Stimulated activated CD8-positive, alpha-beta memory T cell treated with anti-CD3 and anti-CD28 coated beads, Interleukin-12 subunit alpha, Interleukin-12 subunit beta, amount 100 ng/mL, for 4 hours (primary cell): Measurements from ENCODE around the gene ARHGAP45.
A peak's percentile ranks its signal among the peaks of the same experiment; 100 is the strongest.

ENCODE experiments used
- DNase-seq: peaks from one replicate; pipeline ENCODE4 v3.0.0-alpha.2; 2020; ENCODE audit warnings: low read depth

The ARHGAP45 gene

DNA sequence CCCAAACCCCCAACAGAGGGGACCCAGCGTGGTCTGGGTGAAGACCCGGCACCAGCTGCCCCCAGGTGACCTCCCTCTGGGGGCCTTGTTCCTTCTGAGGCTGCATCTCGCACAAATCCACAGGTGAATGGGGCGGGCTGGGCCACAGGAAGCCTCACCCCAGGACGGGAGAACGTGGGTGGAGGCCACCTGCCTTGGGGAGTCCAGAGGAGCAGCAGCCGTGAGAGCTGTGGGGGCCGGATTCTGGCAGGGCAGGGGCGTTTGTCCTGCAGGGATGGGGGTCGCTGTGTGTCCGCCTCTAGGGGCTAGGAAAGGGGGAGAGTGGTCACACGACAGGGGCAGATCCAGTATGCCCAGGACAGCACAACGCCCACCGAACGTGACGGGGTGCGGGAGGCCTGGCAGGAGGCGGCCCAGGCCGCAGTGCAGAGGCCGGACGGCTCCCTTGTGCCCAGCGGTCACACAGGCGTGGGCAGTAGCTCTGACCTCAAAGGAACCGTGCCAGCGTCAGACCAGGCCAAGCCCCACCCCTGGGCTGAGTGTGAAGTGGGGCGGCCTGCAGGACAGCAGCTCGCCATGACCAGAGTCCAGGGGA lies 21.5 kb downstream of the ARHGAP45 start:
- no peak for DNase-seq

DNA sequence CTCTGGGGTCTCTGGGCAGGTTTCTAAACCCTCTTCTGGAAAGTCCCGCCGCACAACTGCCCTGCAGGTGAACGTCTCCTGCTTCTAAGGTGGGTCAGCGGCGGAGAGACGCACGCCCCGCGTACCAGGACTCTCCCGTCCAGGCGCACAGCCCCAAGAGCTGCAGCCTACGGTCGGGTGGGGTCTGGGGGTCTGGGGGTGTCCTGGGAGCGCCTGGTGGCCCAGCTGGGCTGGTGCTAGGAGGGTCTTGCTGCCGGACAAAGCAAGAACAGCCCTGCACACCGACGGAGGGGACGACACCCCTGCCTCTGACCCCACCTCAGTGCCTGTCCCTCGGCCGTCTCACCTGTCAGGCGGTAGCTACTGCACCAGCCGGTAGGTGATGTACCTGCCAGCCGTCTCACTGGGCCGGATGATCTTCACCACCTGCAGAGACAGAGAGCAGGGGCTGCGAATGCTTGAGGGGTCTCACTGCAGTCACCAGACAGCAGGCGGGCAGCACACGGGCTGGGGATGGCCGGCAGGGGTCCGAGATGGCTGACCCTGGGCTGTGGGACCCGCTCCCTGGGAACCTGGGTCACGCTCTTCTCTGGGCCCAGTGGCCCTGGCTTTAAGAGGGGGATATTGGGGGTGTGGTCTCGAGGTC lies 22.3 kb downstream of the ARHGAP45 start:
- no peak for DNase-seq

DNA sequence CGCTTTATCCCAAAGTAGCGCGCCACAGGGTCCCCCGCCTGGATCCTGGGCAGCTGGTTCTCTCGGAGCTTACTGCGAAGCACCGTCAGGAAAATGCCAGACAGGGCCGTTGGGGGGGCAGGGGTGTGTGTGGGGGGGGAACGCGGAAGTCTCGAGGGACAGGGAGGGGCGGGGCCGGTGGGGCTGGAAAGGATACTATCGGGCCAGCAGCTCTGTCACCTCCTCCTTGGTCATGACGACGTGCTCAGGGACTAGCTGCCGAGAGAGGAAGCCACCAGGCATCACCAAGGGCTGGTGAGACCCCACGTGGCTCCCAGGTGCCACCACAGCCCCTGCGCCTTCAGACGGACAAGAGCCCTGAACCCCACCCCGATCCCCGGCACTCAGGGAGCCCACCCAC lies 22.9 kb downstream of the ARHGAP45 start:
- no peak for DNase-seq

DNA sequence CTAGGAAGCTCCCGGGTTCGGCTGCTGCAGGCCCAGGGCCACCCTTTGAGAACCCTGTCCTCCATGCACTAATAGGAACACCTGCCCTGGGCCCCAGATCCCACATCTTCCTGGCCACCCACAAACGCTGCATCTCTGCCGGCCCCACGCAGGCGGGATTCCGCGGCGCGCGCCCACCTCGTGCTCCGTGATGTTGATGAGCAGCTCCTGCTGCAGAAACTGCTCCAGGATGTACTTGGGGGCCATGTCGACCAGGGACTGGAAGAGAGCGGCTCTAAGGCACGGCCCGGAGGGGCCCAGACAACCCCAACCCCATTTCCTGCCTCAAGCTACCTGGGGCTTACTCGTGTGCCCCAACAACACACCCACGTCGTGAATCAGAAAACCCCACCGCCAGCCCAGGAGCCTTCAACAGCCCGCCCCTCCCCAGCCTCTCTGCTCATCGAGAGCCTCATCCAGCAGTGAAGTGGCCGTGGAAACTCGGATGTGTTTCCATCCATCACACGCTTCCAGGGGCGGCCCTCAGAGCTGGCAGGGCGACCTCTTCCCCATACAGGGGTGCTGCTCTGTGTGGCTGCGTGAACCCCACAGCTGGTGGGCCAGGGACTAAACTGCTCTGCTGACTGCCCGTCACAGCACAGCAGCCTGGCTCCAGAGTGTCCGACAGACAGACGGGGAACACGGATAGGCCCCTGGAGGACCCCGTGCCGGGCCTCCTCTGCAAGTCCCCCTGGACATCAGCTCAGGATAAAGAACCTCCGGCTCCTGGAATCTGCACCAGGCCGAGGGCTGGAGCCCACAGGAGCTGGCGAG lies 24.0 kb downstream of the ARHGAP45 start:
- no peak for DNase-seq

DNA sequence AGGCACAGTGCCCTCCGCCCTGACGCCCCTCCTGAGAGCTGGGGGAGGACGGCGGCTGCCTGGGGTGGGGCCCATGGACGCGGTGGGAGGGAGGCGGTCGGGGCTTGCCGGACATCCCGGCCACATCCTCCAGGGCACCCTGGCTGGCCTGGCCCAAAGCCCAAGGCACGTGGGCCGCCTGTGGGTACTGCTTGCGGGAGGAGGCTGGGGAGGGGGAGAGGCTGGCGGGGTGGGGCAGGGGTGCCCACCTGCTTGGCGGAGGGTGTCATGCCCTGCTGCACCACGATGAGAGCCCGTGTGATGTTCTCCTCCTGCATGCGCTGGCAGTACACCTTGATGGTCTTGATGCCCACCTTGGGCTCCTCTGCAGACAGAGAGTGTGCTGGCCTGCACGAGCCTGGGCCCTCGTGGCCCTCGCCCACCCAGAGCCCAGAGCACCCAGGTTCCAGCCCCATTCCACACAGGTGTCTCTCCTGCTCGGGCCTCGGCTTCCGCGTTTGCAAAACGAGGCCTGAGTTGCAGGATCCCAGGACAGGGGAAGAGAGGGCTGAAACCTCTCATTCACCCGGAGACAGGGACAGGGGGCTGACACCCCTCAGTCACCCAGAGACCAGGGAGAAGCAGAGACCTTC lies 24.7 kb downstream of the ARHGAP45 start:
- DNase-seq: no peak

DNA sequence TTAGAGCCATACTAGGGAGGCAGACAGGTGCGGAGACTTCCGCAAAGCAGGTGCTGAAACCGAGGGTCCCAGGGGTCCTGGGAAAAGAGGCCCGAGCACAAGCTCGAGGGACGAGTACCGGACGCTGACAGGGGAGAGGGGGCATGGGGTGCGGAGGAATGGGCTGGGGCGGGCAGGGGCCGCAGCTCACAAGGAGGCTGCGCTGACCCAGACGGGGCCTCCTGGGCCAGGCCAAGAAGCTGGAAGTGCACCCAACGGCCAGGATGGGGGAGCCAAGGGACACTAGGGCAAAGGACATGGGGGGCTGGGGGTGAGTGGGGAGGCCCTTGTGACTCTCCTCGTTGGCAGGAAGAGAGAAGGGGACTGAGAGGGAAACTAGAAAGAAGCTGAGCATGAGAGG lies 26.4 kb downstream of the ARHGAP45 start:
- no peak for DNase-seq

DNA sequence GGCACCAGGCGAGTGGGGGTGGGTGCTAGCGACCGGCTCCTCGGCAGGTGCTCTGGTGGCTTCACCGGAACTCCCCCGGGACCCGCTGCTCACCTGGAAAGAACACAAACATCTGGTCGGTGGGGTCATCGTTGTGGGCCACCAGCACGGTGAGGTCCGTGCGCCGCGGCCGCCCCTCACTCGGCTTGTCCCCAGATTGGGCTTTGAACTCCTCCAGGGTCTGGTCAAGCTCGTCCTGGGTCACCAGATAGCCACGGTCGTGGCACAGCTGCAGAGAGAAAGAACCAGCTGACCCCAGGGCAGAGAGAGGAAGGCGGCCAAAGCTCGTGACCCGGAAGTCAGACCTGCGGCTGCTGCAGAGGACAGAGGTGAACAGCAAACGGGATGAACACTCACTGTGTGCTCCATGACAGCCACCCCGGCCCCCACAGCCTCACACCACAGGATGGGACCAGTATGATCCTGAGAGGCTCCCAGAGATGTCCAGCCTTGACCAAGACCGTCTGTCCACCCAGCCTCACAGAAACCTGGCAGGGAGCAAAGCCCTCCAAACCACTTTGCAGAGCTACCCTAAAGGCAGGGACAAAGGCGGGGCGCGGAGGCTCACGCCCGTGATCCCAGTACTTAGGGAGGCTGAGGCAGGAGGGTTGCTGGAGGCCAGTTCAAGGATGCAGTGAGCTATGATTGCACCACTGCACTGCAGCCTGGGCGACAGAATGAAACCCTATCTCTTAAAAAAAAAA lies 27.0 kb downstream of the ARHGAP45 start:
- no peak for DNase-seq

DNA sequence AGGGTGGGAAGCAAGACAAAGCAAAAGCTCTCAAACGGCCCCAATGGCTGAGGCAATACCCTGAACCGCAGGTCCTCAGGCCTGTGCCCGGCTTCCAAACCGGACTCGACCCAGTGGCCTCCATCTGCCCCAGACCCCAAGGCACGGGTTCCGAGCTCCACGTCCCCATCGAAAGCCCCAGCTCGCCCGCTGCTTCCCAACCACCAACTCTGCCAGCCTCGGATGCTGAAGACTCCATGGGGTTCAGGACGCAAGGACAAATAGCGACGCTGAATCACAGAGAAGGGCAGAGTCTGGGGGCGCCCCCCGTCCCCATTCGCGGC lies 27.6 kb downstream of the ARHGAP45 start:
- DNase-seq: no peak

DNA sequence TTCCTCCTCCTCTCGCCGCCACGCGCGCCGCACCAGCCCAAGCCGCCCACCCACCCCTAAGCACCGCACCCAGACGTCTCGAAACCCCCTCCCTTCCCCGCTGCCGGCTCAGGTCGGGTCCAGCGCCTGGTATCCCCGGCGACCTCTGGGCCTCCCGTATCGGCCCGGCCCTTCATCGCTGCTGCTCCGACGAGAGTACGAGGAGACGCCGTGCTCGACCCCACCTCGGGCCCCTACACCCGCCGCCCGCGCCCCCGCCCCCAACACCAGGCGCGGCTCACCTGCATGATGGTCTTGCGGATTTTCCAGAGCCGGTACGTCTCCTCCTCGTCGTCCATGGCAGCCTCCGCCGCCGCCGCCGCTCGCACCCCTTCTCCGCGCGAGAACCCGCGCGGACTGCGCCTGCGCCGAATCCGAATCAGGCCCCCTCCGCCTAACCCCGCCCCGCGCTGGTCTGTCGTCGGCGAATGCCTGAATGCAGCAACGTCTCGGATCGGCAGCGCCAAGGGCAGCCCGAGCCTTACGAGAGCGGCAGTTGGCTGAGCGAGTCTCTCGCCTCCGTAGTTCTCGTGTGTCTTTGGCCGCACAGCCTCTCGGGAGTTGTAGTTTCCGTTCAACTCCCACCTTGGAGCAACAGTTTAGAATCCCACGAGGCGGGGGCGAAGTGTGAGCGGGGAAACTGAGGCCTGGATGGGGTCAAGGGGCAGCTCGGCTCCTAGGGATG lies 28.2 kb downstream of the ARHGAP45 start, which contains the start of gene POLR2E:
TSS of gene POLR2E (minus strand) at position 398 of the 724 bp plus-strand sequence. CDS start at position 338, 60 bp downstream.
- peak; percentile 96 for DNase-seq

DNA sequence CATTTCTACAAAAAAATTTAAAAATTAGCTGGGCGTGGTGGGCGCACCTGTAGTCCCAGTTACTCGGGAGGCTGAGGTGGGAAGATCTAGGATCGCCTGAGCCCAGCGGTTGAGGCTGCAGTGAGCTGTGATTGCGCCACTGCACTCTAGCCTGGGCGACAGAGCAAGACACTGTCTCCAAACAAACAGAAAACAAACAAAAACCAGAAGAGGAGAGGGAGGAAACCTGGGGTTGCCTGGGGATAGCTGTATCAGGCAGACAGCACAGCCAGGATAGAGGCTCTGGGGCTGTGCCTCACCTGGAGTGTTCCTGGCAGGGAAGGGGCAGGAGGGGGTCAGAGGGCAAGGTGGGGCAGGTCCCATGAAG lies 30.8 kb downstream of the ARHGAP45 start:
- no peak for DNase-seq

DNA sequence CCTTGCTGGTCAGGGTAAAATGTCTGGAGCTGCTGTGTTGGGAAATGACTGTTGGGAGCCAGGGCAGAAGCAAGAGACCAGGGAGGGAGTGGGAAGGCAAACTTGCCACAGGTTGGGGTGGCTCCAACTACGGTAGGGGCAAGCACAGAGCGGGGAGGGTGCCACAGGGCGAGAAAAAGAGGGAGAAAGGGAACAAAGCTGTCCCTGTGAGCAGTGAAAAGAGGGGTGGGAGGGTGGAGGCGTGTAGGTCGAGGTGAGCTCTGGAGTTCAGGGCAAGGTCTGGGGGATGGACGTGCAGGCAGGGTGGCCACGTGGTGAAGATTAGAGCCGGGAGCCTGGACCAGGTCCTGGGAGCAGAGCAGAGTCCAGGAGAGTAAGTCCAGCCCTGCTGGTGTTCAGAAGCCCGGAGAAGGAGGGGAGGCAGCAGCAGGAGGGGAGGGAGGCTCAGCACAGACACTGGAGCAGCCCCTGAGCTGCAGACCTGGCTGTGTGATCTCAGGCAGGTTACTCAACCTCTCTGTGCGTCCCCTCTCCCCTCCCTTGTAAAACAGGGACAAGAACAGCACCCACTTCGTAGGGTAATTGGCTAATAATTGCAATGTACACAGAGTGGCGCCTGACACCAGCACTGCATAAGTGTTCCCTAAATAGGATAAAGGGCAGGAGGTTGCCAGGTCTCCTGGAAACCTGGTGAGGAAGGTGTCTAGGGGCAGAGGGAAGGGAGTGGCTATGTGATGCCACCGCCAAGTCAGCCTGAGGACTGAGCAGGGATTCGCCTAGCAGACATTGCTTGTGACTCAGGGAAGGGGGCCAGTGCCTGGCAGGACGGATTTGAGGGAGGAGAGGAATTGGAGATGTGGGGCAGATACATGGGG lies 31.4 kb downstream of the ARHGAP45 start:
- DNase-seq: no peak

DNA sequence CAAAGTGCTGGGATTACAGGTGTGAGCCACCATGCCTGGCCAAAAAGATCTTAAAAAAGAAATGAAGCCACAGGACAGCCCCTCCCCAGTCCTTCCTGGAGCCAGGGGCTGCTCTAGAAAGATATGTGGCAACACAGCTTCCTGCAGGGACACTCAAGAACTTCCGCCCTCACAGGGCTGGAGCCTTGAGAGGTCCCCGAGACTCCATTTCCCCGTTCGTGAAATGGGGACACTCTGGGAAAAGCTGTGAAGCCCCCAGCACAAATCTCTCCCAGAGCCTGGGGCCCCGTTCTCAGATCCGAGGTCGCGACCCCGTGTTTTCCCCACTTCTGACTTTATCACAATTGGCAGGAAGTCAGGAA lies 34.4 kb downstream of the ARHGAP45 start:
- DNase-seq: no peak

DNA sequence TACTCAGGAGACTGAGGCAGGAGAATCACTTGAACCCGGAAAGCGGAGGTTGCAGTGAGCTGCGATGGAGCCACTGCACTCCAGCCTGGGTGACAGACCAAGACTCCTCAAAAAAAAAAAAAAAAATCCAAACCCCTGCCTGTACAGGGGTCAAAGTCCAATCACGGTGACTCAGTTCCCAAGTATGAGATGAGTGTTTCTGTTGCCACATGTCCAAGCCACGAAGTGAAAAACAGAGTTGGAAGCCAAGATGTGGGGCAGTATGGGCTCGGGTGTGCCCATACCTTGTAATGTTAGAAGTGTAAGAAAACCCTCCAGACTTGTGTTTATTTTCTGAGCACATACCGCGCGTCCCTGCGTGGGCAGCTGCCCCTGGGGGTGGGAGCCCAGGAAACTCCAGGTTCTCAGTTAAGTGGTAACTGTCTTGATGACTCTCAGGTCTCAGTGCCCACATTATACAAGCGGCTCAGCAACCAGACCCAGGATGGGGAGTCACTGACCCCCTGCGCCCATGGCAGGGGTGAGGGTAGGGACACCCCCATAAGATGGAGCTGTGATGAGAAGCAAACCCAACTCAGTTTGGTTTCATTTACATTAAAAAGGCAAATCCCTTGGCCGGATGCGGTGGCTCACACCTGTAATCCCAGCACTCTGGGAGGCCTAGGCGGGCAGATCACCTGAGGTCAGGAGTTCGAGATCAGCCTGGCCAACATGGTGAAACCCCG lies 35.6 kb downstream of the ARHGAP45 start:
- peak; percentile 48 for DNase-seq

DNA sequence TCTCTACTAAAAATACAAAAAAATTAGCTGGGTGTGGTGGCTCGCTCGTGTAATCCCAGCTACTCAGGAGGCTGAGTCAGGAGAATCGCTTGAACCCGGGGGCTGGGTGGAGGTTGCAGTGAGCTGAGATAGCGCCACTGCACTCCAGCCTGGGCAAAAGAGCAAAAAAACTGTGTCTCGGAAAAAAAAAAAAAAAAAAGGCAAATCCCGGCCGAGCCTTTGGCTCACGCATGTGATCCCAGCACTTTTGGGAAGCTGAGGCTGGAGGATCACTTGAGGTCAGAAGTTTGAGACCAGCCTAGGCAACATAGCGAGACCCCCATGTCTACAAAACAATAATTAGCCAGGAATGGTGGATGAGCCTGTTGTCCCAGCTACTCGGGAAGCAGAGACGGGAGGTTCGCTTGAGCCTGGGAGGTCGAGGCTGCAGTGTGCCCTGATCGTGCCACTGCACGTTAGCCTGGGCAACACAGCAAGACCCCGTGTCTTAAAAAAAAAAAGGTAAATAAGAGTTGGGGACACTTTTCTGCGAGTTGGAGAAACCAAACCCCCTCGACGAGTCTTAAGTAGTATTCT lies 36.3 kb downstream of the ARHGAP45 start:
- no peak for DNase-seq

DNA sequence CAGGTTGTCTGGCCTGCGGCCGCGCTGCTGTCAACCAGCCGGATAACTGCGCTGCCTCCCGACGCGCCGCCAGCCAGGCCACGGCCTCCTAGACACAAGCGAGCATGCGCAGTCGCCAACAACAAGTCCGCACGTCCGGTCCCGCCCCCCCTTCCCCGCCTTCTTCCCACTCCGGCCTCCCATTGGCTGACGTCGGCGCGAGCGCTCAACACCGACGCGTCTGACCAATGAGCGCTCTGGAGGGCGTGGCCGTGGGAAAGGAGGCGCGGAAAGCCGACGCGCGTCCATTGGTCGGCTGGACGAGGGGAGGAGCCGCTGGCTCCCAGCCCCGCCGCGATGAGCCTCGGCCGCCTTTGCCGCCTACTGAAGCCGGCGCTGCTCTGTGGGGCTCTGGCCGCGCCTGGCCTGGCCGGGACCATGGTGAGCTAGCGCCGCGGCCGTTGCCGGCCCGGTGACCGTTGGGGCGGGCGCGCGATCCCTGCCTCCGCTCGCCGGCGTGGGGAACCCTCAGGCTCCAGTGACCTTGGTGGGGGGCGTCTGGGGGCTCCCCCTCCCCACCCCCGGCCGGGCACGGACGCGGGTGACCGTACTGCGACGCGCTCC lies 36.8 kb downstream of the ARHGAP45 start, which contains the start of gene GPX4:
TSS of gene GPX4 (plus strand) at position 287 of the 603 bp plus-strand sequence. CDS start at position 337, 50 bp downstream.
- peak; percentile 96 for DNase-seq

DNA sequence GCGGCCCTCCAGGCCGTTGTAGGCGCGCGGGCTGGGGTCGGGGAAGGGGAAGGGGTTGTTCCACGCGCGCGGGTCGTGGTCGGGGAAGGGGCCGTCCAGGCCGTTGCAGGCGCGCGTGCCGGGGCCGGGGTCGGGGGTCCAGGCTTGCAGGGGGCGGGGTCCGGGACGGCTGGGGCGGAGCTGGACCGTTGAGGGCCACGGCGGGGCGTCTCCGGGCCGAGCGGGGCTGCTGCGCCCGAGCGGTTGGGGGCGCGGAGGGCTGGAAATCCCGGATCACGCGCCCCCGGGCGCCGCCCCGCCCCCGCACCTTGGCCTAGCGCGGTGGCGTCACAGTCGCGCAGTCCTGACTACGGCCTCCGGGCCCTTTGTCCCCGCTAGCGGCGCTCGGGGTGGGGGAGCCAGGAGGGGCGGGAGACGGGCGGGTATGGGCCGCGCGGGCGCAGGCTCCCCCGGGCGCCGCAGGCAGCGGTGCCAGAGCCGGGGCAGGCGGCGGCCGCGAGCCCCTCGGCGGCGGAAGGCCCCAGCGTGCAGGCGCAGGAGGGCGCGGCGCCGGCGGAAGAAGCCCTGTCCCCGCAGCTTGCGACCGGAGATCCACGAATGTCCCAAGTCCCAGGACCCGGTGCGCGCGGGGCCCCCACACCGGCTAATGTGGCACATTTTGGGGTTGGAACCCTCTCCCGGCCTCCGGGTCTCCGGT lies 37.5 kb downstream of the ARHGAP45 start:
- peak; percentile 75 for DNase-seq

DNA sequence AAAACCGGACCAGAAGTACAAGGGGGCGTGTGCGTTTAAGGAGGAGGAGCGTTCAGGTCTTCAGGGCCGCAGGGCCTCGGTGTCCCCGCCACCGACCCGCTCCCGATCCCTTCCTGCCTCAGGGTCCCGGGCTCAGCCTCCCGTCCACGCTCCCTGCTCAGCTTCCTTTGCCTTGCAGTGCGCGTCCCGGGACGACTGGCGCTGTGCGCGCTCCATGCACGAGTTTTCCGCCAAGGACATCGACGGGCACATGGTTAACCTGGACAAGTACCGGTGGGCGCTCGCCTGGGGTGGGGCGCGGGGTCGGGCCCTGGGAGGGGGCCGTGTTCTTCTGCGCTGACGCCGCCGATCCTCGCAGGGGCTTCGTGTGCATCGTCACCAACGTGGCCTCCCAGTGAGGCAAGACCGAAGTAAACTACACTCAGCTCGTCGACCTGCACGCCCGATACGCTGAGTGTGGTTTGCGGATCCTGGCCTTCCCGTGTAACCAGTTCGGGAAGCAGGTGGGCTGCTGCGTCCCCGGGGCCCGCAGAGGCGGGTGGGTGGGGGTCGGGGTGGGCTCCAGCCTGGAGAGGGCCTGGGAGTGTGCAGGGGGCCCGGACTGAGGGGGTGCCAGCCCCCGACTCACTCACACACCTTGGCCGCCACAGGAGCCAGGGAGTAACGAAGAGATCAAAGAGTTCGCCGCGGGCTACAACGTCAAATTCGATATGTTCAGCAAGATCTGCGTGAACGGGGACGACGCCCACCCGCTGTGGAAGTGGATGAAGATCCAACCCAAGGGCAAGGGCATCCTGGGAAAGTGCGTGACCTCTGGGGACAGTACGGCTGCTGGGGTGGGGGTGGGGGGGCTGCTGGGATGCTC lies 38.3 kb downstream of the ARHGAP45 start:
- DNase-seq: no peak
